GM21526 (cell line): Measurements from ENCODE around the gene PHLDB2.

Experiments
- ATAC-seq: cut with Tn5 transposase; IDR thresholded peaks from one replicate; pipeline ENCODE4 v1.9.1; 2021; ENCODE audit warnings: moderate library complexity; ENCODE audit not compliant: unreplicated experiment, low FRiP score

The PHLDB2 gene

GRCh38 chr3:112011376-112011940 is 152.4 kb downstream of the PHLDB2 start:
- no peak for ATAC-seq

- ATAC-seq, result no peak
These were observed 153.3 kb downstream of the PHLDB2 start for GRCh38 chr3:112012205-112012992.

GRCh38 chr3:112013058-112013783 is 154.2 kb downstream of the PHLDB2 start:
- ATAC-seq, result no peak

DNA sequence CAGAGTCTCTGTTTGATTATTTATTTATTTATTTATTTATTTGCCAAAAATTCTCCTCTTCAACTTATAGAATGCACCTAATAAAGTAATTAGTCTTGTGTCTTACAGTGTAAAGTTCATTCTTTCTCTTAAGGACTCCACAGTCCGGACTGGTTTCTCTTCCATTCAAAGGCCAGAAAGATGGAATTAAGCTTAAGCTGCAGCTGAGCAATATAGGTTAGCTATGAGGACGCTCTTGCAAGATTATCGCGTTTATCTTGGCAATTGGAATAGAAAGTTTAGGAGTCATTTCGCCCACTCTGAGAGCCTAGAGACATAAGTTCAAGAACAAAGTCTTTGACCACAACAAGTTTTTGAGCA is 154.7 kb downstream of the PHLDB2 start:
- ATAC-seq, result no peak

DNA sequence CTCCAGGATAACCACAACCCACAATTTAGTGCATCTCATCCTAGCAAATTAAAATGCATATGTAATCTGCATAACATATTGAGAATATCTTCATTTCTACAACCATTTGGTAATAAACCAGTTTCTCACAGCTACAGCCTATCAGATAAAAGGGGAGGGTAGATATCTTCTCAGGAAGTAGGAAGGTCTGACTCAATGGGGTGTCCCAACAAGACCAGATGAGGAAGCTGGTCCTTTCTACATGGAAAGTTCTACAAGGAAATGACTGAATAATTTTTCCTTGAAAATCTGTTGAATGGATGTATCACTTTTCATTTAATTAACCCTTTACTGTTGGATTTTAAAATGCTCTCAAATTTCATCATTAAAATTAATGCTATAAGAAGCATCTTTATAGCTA is 158.0 kb downstream of the PHLDB2 start:
- no peak for ATAC-seq

- no peak for ATAC-seq
These were observed 159.6 kb downstream of the PHLDB2 start for GRCh38 chr3:112018712-112019111.

DNA sequence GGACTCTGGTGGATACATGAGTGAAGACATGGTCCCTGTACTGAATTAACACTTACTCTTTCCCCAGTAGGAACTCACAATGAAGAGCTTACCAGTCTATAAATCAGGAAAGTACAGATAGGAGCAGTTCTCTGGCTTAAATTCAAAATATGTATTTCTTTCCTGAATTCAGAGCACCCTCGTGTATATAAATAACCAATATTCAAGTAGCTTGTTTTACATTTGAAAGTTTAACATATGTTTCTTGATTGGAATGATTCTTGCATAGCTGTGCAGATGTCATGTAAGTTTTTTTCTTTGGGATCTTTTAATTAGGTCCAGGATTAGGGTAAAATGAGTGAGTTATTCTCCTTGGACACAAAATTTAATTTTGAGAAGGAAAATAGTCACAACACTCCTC is 160.7 kb downstream of the PHLDB2 start:
- ATAC-seq, result no peak

DNA sequence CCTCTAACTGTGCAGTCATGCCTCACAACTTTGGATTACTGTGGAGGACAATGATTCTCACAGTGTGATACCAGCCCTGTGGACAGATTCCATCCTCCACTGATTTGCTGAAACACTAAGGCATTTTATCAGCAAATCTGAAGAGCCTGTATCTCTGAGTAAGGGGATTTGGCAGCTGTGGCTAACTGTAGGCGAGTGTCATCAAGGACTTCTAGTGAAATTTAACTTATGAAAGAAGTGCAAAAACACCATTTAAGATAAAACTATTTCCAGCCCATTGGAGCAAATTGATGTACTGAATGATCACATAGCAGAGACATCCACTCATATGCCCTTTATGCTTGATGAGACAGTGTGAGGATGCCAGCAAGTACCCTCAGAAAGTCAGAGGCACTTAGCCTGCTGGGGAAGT is 161.6 kb downstream of the PHLDB2 start:
- ATAC-seq, result no peak
